HepG2 (cell line): ENCODE data around the gene PIGC. TPM values are rescaled to one million over a fixed set of nuclear protein-coding genes. Genes with fewer than 3 reads are reported as not detected.

Experiments
- BORCS8-MEF2B ChIP-seq: sonication (generic); formaldehyde crosslinking; IDR thresholded peaks from 2 replicates; pipeline ENCODE4 v1.8.0; 2022; ENCODE audit warnings: mild to moderate bottlenecking, missing genetic modification reagents
- CCDC6 ChIP-seq: sonication (generic); formaldehyde crosslinking; IDR thresholded peaks from 2 replicates; pipeline ENCODE4 v1.8.1; 2022; ENCODE audit warnings: mild to moderate bottlenecking, missing genetic modification reagents, moderate library complexity
- GPN1 ChIP-seq: sonication (generic); formaldehyde crosslinking; IDR thresholded peaks from 2 replicates; pipeline ENCODE4 v1.5.1; 2020; ENCODE audit warnings: missing genetic modification reagents, borderline replicate concordance
- JARID2 ChIP-seq: sonication (generic); formaldehyde crosslinking; IDR thresholded peaks from 2 replicates; pipeline ENCODE4 v1.8.1; 2023; ENCODE audit warnings: missing genetic modification reagents, inconsistent platforms; ENCODE audit not compliant: insufficient replicate concordance
- KDM5B ChIP-seq: sonication (generic); formaldehyde crosslinking; IDR thresholded peaks from 2 replicates; pipeline ENCODE4 v1.4.0; 2020; ENCODE audit warnings: missing genetic modification reagents, mild to moderate bottlenecking, borderline replicate concordance
- NCOA5 ChIP-seq: sonication (generic); formaldehyde crosslinking; IDR thresholded peaks from 2 replicates; pipeline ENCODE4 v1.4.0; 2020; ENCODE audit warnings: missing genetic modification reagents
- NFRKB ChIP-seq: fragments of 450-650 bp; IDR thresholded peaks from 2 replicates; pipeline ENCODE4 v1.6.1; 2017
- SOX6 ChIP-seq, 2 experiments: fragments of 450-650 bp in 1 of 2; sonication (generic) in 1 of 2; formaldehyde crosslinking in 1 of 2; IDR thresholded peaks; 2 replicates each; pipeline versions ENCODE4 v1.4.0 to v1.6.1; 2017 to 2020; ENCODE audit warnings: antibody characterized with exemption in 1 of 2, mild to moderate bottlenecking in 1 of 2, missing genetic modification reagents in 1 of 2
- TCF12 ChIP-seq, 2 experiments: fragments of 450-650 bp in 1 of 2; sonication (generic) in 1 of 2; formaldehyde crosslinking in 1 of 2; IDR thresholded peaks; 2 replicates each; pipeline versions ENCODE4 v1.6.1 to v1.8.0; 2017 to 2022; ENCODE audit warnings: antibody characterized with exemption in 1 of 2, mild to moderate bottlenecking in 1 of 2, missing genetic modification reagents in 1 of 2, moderate library complexity in 1 of 2
- ZBTB7B ChIP-seq: sonication (generic); formaldehyde crosslinking; IDR thresholded peaks from 2 replicates; pipeline ENCODE4 v1.4.0; 2020; ENCODE audit warnings: missing genetic modification reagents
- ZEB1 ChIP-seq: IDR thresholded peaks from 2 replicates; pipeline ENCODE4 v1.6.1; 2012; ENCODE audit warnings: mild to moderate bottlenecking, low read depth, inconsistent platforms; ENCODE audit not compliant: insufficient replicate concordance
- ZFX ChIP-seq: sonication (generic); formaldehyde crosslinking; IDR thresholded peaks from 2 replicates; pipeline ENCODE4 v1.4.0; 2020; ENCODE audit warnings: mild to moderate bottlenecking, low read depth, missing genetic modification reagents, moderate library complexity
- ZFY ChIP-seq: sonication (generic); formaldehyde crosslinking; IDR thresholded peaks from 2 replicates; pipeline ENCODE4 v1.4.0; 2020; ENCODE audit warnings: missing genetic modification reagents
- ZNF282 ChIP-seq: fragments of 450-650 bp; IDR thresholded peaks from 2 replicates; pipeline ENCODE4 v1.6.1; 2018; ENCODE audit not compliant: partially characterized antibody
- ZNF292 ChIP-seq: sonication (generic); formaldehyde crosslinking; IDR thresholded peaks from 2 replicates; pipeline ENCODE4 v1.8.1; 2022; ENCODE audit warnings: mild to moderate bottlenecking, low read depth, missing genetic modification reagents, borderline replicate concordance
- ZNF556 ChIP-seq: sonication (generic); formaldehyde crosslinking; IDR thresholded peaks from 2 replicates; pipeline ENCODE4 v1.4.0; 2020; ENCODE audit warnings: mild to moderate bottlenecking, missing genetic modification reagents, borderline replicate concordance
- ZNF574 ChIP-seq: sonication (generic); formaldehyde crosslinking; IDR thresholded peaks from 2 replicates; pipeline ENCODE4 v1.4.0; 2020; ENCODE audit warnings: missing genetic modification reagents
- polyA plus RNA-seq, 8 experiments: library from polyadenylated mRNA; depleted of rRNA in 3 of 8; stranded (reverse) in 7 of 8; unstranded in 1 of 8; fragments of >200 nt; fragmentation: Illumina TruSeq in 4 of 8; extraction: Trizol in 4 of 8; gene quantifications; 2 replicates each; pipeline versions ENCODE4 v1.2.1 to v1.2.3, GENCODE V29; 2011 to 2016; ENCODE audit warnings: low read depth in 4 of 8, missing spikeins in 1 of 8, mixed read lengths in 1 of 8; ENCODE audit not compliant: insufficient read depth in 1 of 8
- total RNA-seq, 5 experiments: library from RNA; depleted of rRNA; stranded (reverse); fragments of >200 nt; fragmentation: Illumina TruSeq; extraction: Trizol; gene quantifications; 2 replicates each; pipeline ENCODE4 v1.2.3, GENCODE V29; 2016; ENCODE audit warnings: low read depth in 1 of 5
- TF ChIP-seq, protein P1 (sequence below): sonication (generic); formaldehyde crosslinking; IDR thresholded peaks from 2 replicates; pipeline ENCODE4 v1.4.0; 2020; ENCODE audit warnings: missing genetic modification reagents
- TF ChIP-seq, protein P2 (sequence below): IDR thresholded peaks from 2 replicates; pipeline ENCODE4 v1.6.1; 2016; ENCODE audit warnings: missing genetic modification reagents, missing compliant biosample characterization
- TF ChIP-seq, protein P3 (sequence below): sonication (generic); formaldehyde crosslinking; IDR thresholded peaks from 2 replicates; pipeline ENCODE4 v1.4.0; 2020; ENCODE audit warnings: missing genetic modification reagents
- TF ChIP-seq, protein P4 (sequence below): sonication (generic); formaldehyde crosslinking; IDR thresholded peaks from 2 replicates; pipeline ENCODE4 v1.5.0; 2020; ENCODE audit warnings: mild to moderate bottlenecking, missing genetic modification reagents

PIGC gene
- total and polyA plus RNA-seq, 2 of the 13 experiments (the other 11 are each of a cell fraction or from before 2014, with no cell fraction given), result 26.7 to 29.5 TPM

DNA sequence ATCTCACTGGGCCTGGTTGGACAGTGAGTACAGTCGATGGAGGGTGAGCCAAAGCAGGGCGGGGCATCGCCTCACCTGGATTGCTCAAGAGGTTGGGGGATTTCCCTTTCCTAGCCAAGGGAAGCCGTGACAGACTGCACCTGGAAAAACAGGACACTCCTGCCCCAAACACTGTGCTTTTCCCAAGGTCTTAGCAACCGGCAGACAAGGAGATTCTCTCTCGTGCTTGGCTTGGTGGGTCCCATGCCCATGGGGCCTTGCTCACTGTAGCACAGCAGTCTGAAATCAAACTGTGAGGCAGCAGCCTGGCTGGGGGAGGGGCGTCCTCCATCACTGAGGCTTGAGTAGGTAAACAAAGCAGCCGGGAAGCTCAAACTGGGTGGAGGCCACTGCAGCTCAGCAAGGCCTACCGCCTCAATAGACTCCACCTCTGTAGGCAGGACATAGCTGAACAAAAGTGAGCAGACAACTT lies 12.1 kb downstream of the PIGC start (continued):
- TF ChIP-seq JARID2 (CRISPR knock-in tag) (no peak), ZFX (CRISPR knock-in tag) (peak; percentile 27; the same call in 1 of the 2 replicates), ZEB1 (peak; percentile 66), SOX6 (IDR thresholded peaks at IDR 0.05) (no peak), SOX6 (CRISPR knock-in tag; IDR thresholded peaks at IDR 0.05) (peak; percentile 37), NFRKB (no peak), ZNF292 (CRISPR knock-in tag) (no peak), KDM5B (CRISPR knock-in tag) (0 out of 2 replicates have a peak, but pooled peaks have one; percentile 48), ZNF556 (no peak), BORCS8-MEF2B (CRISPR knock-in tag) (peak; percentile 13; the same call in 1 of the 2 replicates), GPN1 (CRISPR knock-in tag) (no peak), CCDC6 (CRISPR knock-in tag) (0 out of 2 replicates have a peak, but pooled peaks have one; percentile 23), ZNF574 (CRISPR knock-in tag) (peak; percentile 4; the same call in 1 of the 2 replicates), TCF12 (IDR thresholded peaks at IDR 0.05) (no peak), TCF12 (CRISPR knock-in tag; IDR thresholded peaks at IDR 0.05) (no peak), NCOA5 (CRISPR knock-in tag) (no peak), ZNF282 (no peak), ZBTB7B (CRISPR knock-in tag) (no peak; the same call in 1 of the 2 replicates), ZFY (CRISPR knock-in tag) (peak; percentile 45; the same call in 1 of the 2 replicates)
- TF ChIP-seq, protein P1, sequence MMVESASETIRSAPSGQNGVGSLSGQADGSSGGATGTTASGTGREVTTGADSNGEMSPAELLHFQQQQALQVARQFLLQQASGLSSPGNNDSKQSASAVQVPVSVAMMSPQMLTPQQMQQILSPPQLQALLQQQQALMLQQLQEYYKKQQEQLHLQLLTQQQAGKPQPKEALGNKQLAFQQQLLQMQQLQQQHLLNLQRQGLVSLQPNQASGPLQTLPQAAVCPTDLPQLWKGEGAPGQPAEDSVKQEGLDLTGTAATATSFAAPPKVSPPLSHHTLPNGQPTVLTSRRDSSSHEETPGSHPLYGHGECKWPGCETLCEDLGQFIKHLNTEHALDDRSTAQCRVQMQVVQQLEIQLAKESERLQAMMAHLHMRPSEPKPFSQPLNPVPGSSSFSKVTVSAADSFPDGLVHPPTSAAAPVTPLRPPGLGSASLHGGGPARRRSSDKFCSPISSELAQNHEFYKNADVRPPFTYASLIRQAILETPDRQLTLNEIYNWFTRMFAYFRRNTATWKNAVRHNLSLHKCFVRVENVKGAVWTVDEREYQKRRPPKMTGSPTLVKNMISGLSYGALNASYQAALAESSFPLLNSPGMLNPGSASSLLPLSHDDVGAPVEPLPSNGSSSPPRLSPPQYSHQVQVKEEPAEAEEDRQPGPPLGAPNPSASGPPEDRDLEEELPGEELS (CRISPR knock-in tag), result 0 out of 2 replicates have a peak, but pooled peaks have one; percentile 4
- TF ChIP-seq, protein P2, sequence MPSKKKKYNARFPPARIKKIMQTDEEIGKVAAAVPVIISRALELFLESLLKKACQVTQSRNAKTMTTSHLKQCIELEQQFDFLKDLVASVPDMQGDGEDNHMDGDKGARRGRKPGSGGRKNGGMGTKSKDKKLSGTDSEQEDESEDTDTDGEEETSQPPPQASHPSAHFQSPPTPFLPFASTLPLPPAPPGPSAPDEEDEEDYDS (CRISPR knock-in tag), result no peak
- TF ChIP-seq, protein P3, sequence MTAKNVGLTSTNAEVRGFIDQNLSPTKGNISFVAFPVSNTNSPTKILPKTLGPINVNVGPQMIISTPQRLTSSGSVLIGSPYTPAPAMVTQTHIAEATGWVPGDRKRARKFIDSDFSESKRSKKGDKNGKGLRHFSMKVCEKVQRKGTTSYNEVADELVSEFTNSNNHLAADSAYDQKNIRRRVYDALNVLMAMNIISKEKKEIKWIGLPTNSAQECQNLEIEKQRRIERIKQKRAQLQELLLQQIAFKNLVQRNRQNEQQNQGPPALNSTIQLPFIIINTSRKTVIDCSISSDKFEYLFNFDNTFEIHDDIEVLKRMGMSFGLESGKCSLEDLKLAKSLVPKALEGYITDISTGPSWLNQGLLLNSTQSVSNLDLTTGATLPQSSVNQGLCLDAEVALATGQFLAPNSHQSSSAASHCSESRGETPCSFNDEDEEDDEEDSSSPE (CRISPR knock-in tag), result 0 out of 2 replicates have a peak, but pooled peaks have one; percentile 24
- TF ChIP-seq, protein P4, sequence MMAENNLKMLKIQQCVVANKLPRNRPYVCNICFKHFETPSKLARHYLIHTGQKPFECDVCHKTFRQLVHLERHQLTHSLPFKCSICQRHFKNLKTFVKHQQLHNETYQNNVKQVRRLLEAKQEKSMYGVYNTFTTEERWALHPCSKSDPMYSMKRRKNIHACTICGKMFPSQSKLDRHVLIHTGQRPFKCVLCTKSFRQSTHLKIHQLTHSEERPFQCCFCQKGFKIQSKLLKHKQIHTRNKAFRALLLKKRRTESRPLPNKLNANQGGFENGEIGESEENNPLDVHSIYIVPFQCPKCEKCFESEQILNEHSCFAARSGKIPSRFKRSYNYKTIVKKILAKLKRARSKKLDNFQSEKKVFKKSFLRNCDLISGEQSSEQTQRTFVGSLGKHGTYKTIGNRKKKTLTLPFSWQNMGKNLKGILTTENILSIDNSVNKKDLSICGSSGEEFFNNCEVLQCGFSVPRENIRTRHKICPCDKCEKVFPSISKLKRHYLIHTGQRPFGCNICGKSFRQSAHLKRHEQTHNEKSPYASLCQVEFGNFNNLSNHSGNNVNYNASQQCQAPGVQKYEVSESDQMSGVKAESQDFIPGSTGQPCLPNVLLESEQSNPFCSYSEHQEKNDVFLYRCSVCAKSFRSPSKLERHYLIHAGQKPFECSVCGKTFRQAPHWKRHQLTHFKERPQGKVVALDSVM (CRISPR knock-in tag), result peak; percentile 71; the same call in 1 of the 2 replicates
